ENCODE measurements around the gene FAM227B.

FAM227B gene

DNA sequence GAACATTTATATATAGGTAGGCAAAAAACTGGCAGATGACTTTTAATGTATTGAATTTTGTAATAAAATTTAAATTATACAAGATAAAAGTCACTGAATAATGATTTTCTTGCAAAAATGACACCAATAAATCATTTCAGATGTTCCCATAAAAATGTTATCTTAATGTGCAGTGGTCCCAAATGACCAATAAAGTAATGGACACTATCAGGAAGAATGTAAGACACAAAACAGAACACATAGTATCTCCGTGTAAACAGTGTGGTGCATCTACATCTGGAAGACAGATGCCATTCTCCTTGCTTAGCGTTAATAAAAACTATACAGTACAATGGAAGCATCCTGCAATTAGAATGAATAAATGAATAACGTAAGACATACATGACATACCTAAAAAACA, 156.1 kb downstream of the FAM227B start:
- no peaks in the 10 kb centered on the region for H3F3A ChIP-seq (ENCODE audit: insufficient read depth, low read length)
- no peak overlapping the region for H2AFZ ChIP-seq (ENCODE audit: low read length)
- no peaks in the 10 kb centered on the region for H3K4me1 ChIP-seq (ENCODE audit: insufficient read depth, low read length, severe bottlenecking)
- no peak for TF ChIP-seq EZH2 (IDR thresholded peaks at IDR 0.05; ENCODE audit: borderline replicate concordance, low read length)
- TF ChIP-seq, protein P1, sequence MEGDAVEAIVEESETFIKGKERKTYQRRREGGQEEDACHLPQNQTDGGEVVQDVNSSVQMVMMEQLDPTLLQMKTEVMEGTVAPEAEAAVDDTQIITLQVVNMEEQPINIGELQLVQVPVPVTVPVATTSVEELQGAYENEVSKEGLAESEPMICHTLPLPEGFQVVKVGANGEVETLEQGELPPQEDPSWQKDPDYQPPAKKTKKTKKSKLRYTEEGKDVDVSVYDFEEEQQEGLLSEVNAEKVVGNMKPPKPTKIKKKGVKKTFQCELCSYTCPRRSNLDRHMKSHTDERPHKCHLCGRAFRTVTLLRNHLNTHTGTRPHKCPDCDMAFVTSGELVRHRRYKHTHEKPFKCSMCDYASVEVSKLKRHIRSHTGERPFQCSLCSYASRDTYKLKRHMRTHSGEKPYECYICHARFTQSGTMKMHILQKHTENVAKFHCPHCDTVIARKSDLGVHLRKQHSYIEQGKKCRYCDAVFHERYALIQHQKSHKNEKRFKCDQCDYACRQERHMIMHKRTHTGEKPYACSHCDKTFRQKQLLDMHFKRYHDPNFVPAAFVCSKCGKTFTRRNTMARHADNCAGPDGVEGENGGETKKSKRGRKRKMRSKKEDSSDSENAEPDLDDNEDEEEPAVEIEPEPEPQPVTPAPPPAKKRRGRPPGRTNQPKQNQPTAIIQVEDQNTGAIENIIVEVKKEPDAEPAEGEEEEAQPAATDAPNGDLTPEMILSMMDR (IDR thresholded peaks at IDR 0.05; ENCODE audit: low read length), result no peak
- no peaks in the 10 kb centered on the region for H3K27me3 ChIP-seq (ENCODE audit: insufficient read depth, low read length)
- no peaks in the 10 kb centered on the region for H3K79me2 ChIP-seq (ENCODE audit: insufficient read depth, low read length)
- H3K4me3 ChIP-seq (ENCODE audit: low read depth, low read length, poor library complexity, severe bottlenecking), result no peak overlapping the region
- no peak overlapping the region for H3K9ac ChIP-seq (ENCODE audit: low read length)
- no peaks in the 10 kb centered on the region for H3K36me3 ChIP-seq (ENCODE audit: insufficient read depth, low read length)
- no peak overlapping the region for H3K4me2 ChIP-seq (ENCODE audit: low read length)
- H3K9me3 ChIP-seq (ENCODE audit: low read length), result no peaks in the 10 kb centered on the region
- H3K27ac ChIP-seq (ENCODE audit: low read depth, low read length, poor library complexity, severe bottlenecking), result no peak overlapping the region
- no peaks in the 10 kb centered on the region for H3K9me2 ChIP-seq (ENCODE audit: low read depth, low read length)
- H4K20me1 ChIP-seq (ENCODE audit: insufficient read depth, low read length), result no peaks in the 10 kb centered on the region

DNA sequence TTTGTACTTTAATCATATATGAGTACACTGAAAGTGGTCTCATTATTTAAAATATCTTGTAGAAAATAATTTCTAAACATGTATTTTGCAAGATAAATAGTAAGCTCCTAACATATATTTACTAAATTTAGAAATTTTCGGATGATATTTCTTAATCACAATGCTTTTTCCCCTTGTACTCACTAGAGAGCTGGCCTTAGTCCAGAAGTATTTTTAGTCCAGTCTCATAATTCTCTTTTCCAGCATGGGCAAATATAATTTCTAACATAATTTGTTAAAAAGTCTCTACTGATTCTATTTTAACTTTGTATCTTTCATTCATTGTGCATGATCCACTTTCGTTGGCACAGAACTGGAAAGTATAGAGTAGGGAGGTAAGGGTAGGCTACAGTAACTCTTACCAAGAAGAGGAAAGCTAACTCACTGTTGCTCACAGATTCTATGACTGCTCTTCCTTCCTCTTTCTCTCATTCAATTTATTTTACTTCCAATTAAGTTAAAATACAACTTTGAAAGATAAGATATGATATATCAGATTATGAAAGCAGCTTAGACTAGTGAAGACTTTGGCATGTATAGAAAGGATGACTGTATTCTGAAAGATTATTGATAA, 158.3 kb downstream of the FAM227B start:
- no peaks in the 10 kb centered on the region for H3K9me3 ChIP-seq (ENCODE audit: low read length)
- no peak overlapping the region for H3K27ac ChIP-seq (ENCODE audit: low read depth, low read length, poor library complexity, severe bottlenecking)
- no peaks in the 10 kb centered on the region for H3K79me2 ChIP-seq (ENCODE audit: insufficient read depth, low read length)
- no peak overlapping the region for H3K9ac ChIP-seq (ENCODE audit: low read length)
- H3K4me2 ChIP-seq (ENCODE audit: low read length), result no peak overlapping the region
- no peaks in the 10 kb centered on the region for H3K4me1 ChIP-seq (ENCODE audit: insufficient read depth, low read length, severe bottlenecking)
- no peak overlapping the region for H2AFZ ChIP-seq (ENCODE audit: low read length)
- no peaks in the 10 kb centered on the region for H3K9me2 ChIP-seq (ENCODE audit: low read depth, low read length)
- H3K36me3 ChIP-seq (ENCODE audit: insufficient read depth, low read length), result no peaks in the 10 kb centered on the region
- no peaks in the 10 kb centered on the region for H4K20me1 ChIP-seq (ENCODE audit: insufficient read depth, low read length)
- H3F3A ChIP-seq (ENCODE audit: insufficient read depth, low read length), result no peaks in the 10 kb centered on the region
- no peak overlapping the region for H3K4me3 ChIP-seq (ENCODE audit: low read depth, low read length, poor library complexity, severe bottlenecking)
- no peaks in the 10 kb centered on the region for H3K27me3 ChIP-seq (ENCODE audit: insufficient read depth, low read length)
- TF ChIP-seq, protein P1 (IDR thresholded peaks at IDR 0.05; ENCODE audit: low read length), result no peak
- no peak for TF ChIP-seq EZH2 (IDR thresholded peaks at IDR 0.05; ENCODE audit: borderline replicate concordance, low read length)

DNA sequence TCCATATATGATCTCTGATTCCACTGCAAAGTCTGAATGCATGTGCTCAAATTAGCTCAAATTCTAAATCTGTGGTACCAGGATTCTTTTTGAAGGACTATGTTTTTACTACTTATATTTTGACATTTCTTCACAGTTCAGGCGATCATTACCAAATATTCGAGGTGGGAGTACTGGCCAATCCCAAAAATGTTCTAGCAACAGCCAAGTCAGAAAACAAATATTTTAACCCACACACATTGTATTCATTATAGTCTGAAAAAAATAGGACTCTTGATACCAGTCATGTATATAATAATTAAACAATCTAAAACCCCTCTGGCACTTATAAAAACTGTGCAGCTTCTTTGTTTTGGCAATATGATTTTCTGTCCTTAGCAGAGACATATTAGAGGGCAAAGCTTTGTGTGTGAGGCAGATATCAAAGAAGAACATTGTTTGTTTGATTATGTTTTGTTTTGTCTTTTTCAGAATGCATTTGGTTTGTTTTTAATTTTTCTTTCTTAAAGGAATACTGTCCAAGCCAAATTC, 160.1 kb downstream of the FAM227B start:
- Histone ChIP-seq H3K9me2 (ENCODE audit: low read depth, low read length) (no peaks in the 10 kb centered on the region), H3K4me2 (ENCODE audit: low read length) (no peak overlapping the region), H3K4me3 (ENCODE audit: low read depth, low read length, poor library complexity, severe bottlenecking) (no peak overlapping the region), H3K9ac (ENCODE audit: low read length) (no peak overlapping the region), H2AFZ (ENCODE audit: low read length) (no peak overlapping the region), H3K36me3 (ENCODE audit: insufficient read depth, low read length) (no peaks in the 10 kb centered on the region), H3K4me1 (ENCODE audit: insufficient read depth, low read length, severe bottlenecking) (no peaks in the 10 kb centered on the region), H3K9me3 (ENCODE audit: low read length) (no peaks in the 10 kb centered on the region), H3K27me3 (ENCODE audit: insufficient read depth, low read length) (no peaks in the 10 kb centered on the region), H3F3A (ENCODE audit: insufficient read depth, low read length) (no peaks in the 10 kb centered on the region), H4K20me1 (ENCODE audit: insufficient read depth, low read length) (no peaks in the 10 kb centered on the region), H3K27ac (ENCODE audit: low read depth, low read length, poor library complexity, severe bottlenecking) (no peak overlapping the region), H3K79me2 (ENCODE audit: insufficient read depth, low read length) (no peaks in the 10 kb centered on the region)
- TF ChIP-seq EZH2 (IDR thresholded peaks at IDR 0.05; ENCODE audit: borderline replicate concordance, low read length), result no peak
- TF ChIP-seq, protein P1 (IDR thresholded peaks at IDR 0.05; ENCODE audit: low read length), result no peak

All from OCI-LY1 (cell line).